Mesenchymal stem cell (in vitro differentiated cells and primary cell): ENCODE results near the gene UBIAD1. TPM values are rescaled to one million over a fixed set of nuclear protein-coding genes. Genes with fewer than 3 reads are reported as not detected.

ENCODE experiments used
- DNase-seq: peaks from one replicate; pipeline ENCODE4 v3.0.0-alpha.2; 2013
- H2AFZ ChIP-seq: one replicate; pipeline ENCODE4 v1.6.1; 2013; ENCODE audit warnings: low read depth, mild to moderate bottlenecking, control low read depth, inconsistent platforms, low read length, moderate library complexity
- H2AK5ac ChIP-seq: 2 replicates; pipeline ENCODE4 v1.6.1; 2013; ENCODE audit warnings: low read length, moderate library complexity, mild to moderate bottlenecking, inconsistent platforms; ENCODE audit not compliant: severe bottlenecking
- H2BK120ac ChIP-seq: one replicate; pipeline ENCODE4 v1.6.1; 2013; ENCODE audit warnings: low read depth, mild to moderate bottlenecking, inconsistent platforms, low read length, moderate library complexity
- H2BK12ac ChIP-seq, 2 experiments: one replicate each; pipeline ENCODE4 v1.6.1; 2013; ENCODE audit warnings: inconsistent platforms in 2 of 2, low read length in 2 of 2, mild to moderate bottlenecking in 2 of 2, moderate library complexity in 2 of 2, control low read depth in 1 of 2
- H2BK15ac ChIP-seq: one replicate; pipeline ENCODE4 v1.6.1; 2013; ENCODE audit warnings: mild to moderate bottlenecking, low read depth, inconsistent platforms; ENCODE audit not compliant: poor library complexity, severe bottlenecking
- H2BK5ac ChIP-seq: 2 replicates; pipeline ENCODE4 v1.6.1; 2013; ENCODE audit warnings: low read depth, mild to moderate bottlenecking, low read length, control low read depth, inconsistent platforms; ENCODE audit not compliant: poor library complexity, severe bottlenecking
- H3K14ac ChIP-seq, 2 experiments: one replicate each; pipeline ENCODE4 v1.6.1; 2013; ENCODE audit warnings: inconsistent platforms in 2 of 2, low read length in 2 of 2, control low read depth in 1 of 2, mild to moderate bottlenecking in 1 of 2, moderate library complexity in 1 of 2
- H3K18ac ChIP-seq, 2 experiments: one replicate each; pipeline ENCODE4 v1.6.1; 2013; ENCODE audit warnings: inconsistent platforms in 2 of 2, low read length in 2 of 2, control low read depth in 1 of 2, low read depth in 1 of 2, mild to moderate bottlenecking in 1 of 2
- H3K23ac ChIP-seq, 2 experiments: one replicate each; pipeline ENCODE4 v1.6.1; 2013; ENCODE audit warnings: inconsistent platforms in 2 of 2, low read length in 2 of 2, mild to moderate bottlenecking in 2 of 2, moderate library complexity in 2 of 2, control low read depth in 1 of 2
- H3K27ac ChIP-seq: 2 replicates; pipeline ENCODE4 v1.5.1; 2013; ENCODE audit warnings: mild to moderate bottlenecking, moderate library complexity, low read length, control low read depth, inconsistent platforms; ENCODE audit not compliant: poor library complexity, severe bottlenecking
- H3K27me3 ChIP-seq, 2 experiments: 2 replicates each; pipeline versions ENCODE4 v1.6.1 to v1.7.0; 2013; ENCODE audit warnings: low read length in 2 of 2, mild to moderate bottlenecking in 2 of 2, moderate library complexity in 2 of 2, control low read depth in 1 of 2, inconsistent platforms in 1 of 2; ENCODE audit not compliant: control insufficient read depth in 1 of 2, insufficient read depth in 1 of 2
- H3K36me3 ChIP-seq, 2 experiments: 2 replicates each; pipeline versions ENCODE4 v1.6.1 to v1.7.0; 2013; ENCODE audit warnings: low read length in 2 of 2, control low read depth in 1 of 2, inconsistent platforms in 1 of 2, low read depth in 1 of 2, mild to moderate bottlenecking in 1 of 2; ENCODE audit not compliant: insufficient read depth in 2 of 2, control insufficient read depth in 1 of 2
- H3K4ac ChIP-seq, 2 experiments: one replicate each; pipeline ENCODE4 v1.6.1; 2013; ENCODE audit warnings: inconsistent platforms in 2 of 2, low read length in 2 of 2, mild to moderate bottlenecking in 2 of 2, moderate library complexity in 2 of 2, control low read depth in 1 of 2, low read depth in 1 of 2
- H3K4me1 ChIP-seq: 2 replicates; pipeline ENCODE4 v1.6.1; 2013; ENCODE audit warnings: low read depth, low read length, control low read depth; ENCODE audit not compliant: control insufficient read depth, insufficient read depth
- H3K4me2 ChIP-seq: 2 replicates; pipeline ENCODE4 v1.6.1; 2013; ENCODE audit warnings: low read length, mild to moderate bottlenecking, inconsistent platforms; ENCODE audit not compliant: poor library complexity, severe bottlenecking
- H3K4me3 ChIP-seq, 2 experiments: 2 replicates each; pipeline versions ENCODE4 v1.5.1 to v1.7.0; 2013; ENCODE audit warnings: low read length in 2 of 2, mild to moderate bottlenecking in 2 of 2, control low read depth in 1 of 2, low read depth in 1 of 2; ENCODE audit not compliant: insufficient read depth in 1 of 2
- H3K79me1 ChIP-seq: replicated peaks from 2 replicates; pipeline ENCODE4 v1.6.1; 2013; ENCODE audit warnings: mild to moderate bottlenecking, control low read depth, low read length, inconsistent platforms; ENCODE audit not compliant: poor library complexity, severe bottlenecking
- H3K9ac ChIP-seq: 2 replicates; pipeline ENCODE4 v1.7.0; 2013; ENCODE audit warnings: mild to moderate bottlenecking, low read length, moderate library complexity
- H3K9me3 ChIP-seq: 2 replicates; pipeline ENCODE4 v1.7.0; 2013; ENCODE audit warnings: mild to moderate bottlenecking, low read length; ENCODE audit not compliant: control insufficient read depth
- H4K8ac ChIP-seq: one replicate; pipeline ENCODE4 v1.6.1; 2013; ENCODE audit warnings: inconsistent platforms, mild to moderate bottlenecking, low read length, moderate library complexity
- H4K91ac ChIP-seq: one replicate; pipeline ENCODE4 v1.6.1; 2013; ENCODE audit warnings: mild to moderate bottlenecking, low read length, inconsistent platforms
- WGBS: methylation state at CpG from one replicate; pipeline ENCODE4 v1.1.7; 2013; ENCODE audit warnings: mixed read lengths; 5-methylcytosine and 5-hydroxymethylcytosine counted together
- polyA plus RNA-seq, 2 experiments: library from polyadenylated mRNA; stranded (reverse); fragments of 200-250 nt; gene quantifications; one replicate each; pipeline ENCODE4 v1.2.3, GENCODE V29; 2013

Gene UBIAD1, protein sequence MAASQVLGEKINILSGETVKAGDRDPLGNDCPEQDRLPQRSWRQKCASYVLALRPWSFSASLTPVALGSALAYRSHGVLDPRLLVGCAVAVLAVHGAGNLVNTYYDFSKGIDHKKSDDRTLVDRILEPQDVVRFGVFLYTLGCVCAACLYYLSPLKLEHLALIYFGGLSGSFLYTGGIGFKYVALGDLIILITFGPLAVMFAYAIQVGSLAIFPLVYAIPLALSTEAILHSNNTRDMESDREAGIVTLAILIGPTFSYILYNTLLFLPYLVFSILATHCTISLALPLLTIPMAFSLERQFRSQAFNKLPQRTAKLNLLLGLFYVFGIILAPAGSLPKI
- 6.8 TPM for polyA plus RNA-seq (2013, experiment 1 of 2)
- 6.7 TPM for polyA plus RNA-seq (2013, experiment 2 of 2)

DNA sequence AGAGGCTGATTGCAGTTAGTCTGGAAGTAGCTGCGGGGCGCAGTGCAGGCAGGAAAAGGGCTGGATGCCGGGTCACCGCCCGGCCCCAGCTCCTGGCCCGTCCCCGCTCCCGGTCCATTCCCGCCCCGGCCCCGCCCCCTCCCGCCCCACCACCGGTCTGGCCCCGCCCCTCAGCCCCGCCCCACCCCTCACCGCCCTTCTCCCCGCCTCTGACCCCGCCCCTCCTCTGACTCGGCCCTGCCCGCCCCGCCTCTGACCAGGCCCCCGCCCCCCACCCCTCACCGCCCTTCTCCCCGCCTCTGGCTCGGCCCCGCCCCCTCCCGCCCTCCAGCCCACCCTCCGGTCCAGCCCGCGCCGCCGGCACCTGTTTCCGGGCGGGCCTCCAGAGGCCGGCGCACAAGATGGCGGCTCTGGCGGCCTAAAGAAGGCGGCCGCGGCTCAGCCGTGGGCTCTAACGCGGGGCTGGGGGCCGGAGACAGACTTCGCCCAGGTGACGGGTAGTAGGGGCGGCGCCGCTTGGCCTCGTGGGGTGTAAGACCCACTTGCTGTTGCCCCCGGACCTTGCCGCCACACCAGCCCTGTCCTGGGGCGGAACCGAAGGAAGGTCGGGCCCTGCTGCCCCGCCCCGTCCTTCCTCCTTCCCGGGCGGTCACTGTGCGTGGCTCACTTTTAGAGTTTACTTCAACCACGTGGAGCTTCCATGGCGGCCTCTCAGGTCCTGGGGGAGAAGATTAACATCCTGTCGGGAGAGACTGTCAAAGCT is at the start of gene UBIAD1:
Gene UBIAD1, plus strand, starts transcription at position 367 of the 763 bp plus-strand sequence. Its CDS starts 334 bp downstream, at position 701.
- Histone ChIP-seq H2AK5ac (no peak within 1 kb of the TSS), H2BK15ac (peak within 1 kb of the TSS; percentile 86), H3K9ac (peak within 1 kb of the TSS; percentile 91), H3K36me3 (peaks cover 0 to 4% of the 10 kb centered on the region in 2 experiments), H2AFZ (peak within 1 kb of the TSS; percentile 90), H3K14ac (peak within 1 kb of the TSS in 1 of 2 experiments; percentile 71), H3K9me3 (no peaks in the 10 kb centered on the region), H3K4me1 (peaks cover 13% of the 10 kb centered on the region), H3K4me2 (peak within 1 kb of the TSS; percentile 83), H2BK120ac (no peak within 1 kb of the TSS), H3K4ac (peak within 1 kb of the TSS in 1 of 2 experiments; percentile 85), H2BK12ac (peak within 1 kb of the TSS; percentile 21 to 87), H3K27me3 (no peaks in the 10 kb centered on the region), H2BK5ac (peak within 1 kb of the TSS; percentile 46), H3K79me1 (peaks cover 21% of the 10 kb centered on the region), H3K23ac (peak within 1 kb of the TSS in 1 of 2 experiments; percentile 67), H3K18ac (peak within 1 kb of the TSS; percentile 93 to 98), H4K91ac (peak within 1 kb of the TSS; percentile 98), H3K27ac (peak within 1 kb of the TSS; percentile 56), H3K4me3 (peak within 1 kb of the TSS; percentile 86 to 99), H4K8ac (peak within 1 kb of the TSS; percentile 99)
- peak; percentile 89 for DNase-seq
- WGBS, result under 1% methylated on average over 32 of the region's 64 CpGs

DNA sequence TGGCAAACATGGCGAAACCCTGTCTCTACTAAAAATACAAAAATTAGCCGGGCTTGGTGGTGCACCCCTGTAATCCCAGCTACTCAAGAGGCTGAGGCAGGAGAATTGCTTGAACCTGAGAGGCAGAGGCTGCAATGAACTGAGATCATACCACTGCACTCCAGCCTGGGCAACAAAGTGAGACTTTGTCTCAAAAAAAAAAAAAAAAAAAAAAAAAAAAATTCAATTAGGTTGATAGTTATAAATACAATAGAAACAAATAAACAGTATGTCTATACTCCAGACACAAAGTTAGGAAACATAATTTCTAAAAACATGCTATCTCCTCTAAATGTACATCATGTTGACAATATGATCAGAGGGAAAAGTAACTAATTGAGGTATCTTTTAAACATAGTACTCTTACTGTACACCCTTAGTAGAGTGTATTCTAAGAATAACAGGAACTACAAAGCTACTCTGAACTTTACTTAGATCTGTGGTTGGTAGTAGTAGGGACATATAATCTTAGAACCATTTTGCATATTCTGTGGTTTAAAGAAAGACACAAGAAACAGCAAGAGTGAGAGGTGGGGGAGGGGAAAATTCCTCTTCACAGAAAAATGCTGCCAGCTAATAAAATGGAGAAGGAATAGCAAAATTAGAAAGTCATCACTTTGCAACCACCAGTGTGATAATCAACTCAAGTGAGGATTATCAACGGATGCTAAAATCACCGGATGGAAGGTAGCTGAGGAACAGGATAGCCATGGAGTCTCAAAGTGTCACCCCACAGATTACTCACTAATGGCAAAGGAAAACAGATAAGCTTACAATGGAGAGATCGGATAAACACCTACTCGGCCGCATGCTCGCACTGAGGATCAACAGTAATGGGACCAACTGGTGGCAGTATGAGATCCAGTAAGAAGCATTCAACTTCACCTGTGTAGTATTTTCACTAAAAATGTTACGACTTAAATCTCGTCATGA is 45.6 kb upstream of the UBIAD1 start:
- peak; percentile 2 for DNase-seq
- H3K4ac ChIP-seq, result no peak overlapping the region
- H3K27ac ChIP-seq, result no peak overlapping the region
- H3K79me1 ChIP-seq, result peaks cover 8% of the 10 kb centered on the region
- no peaks in the 10 kb centered on the region for H3K4me1 ChIP-seq
- no peak overlapping the region for H3K9ac ChIP-seq
- H2AFZ ChIP-seq, result no peak overlapping the region
- H3K23ac ChIP-seq, result no peak overlapping the region
- H3K18ac ChIP-seq, result no peak overlapping the region
- H4K8ac ChIP-seq, result no peak overlapping the region
- 95% methylated on average over 9 of the region's 10 CpGs for WGBS
- no peak overlapping the region for H3K4me2 ChIP-seq
- H4K91ac ChIP-seq, result no peak overlapping the region
- no peak overlapping the region for H2BK120ac ChIP-seq
- H2BK5ac ChIP-seq, result no peak overlapping the region
- no peak overlapping the region for H2AK5ac ChIP-seq
- H3K4me3 ChIP-seq, result no peak overlapping the region
- no peak overlapping the region for H2BK15ac ChIP-seq
- no peak overlapping the region for H2BK12ac ChIP-seq
- no peaks in the 10 kb centered on the region for H3K9me3 ChIP-seq
- H3K27me3 ChIP-seq, result no peaks in the 10 kb centered on the region
- H3K14ac ChIP-seq, result no peak overlapping the region
- H3K36me3 ChIP-seq, result peaks cover 38 to 81% of the 10 kb centered on the region in 2 experiments

DNA sequence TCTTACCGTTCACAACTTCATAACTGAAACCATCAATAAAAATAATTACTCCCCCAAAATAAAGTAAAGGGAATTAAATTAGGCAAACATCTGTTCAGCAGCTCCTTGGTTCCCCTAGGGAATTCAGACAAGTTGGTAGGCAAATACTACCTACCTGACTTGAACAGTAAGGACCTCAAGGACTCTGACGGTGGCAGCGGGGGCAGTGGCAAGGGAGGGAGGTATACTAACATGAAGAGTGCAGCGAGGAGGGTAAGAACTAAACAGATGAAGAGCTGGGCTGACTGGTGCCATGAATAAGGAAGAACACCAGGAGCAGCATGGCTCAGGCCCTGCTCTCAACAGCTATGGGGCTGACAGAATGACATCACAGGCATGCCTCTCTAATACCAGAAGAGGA is 43.8 kb upstream of the UBIAD1 start:
- Histone ChIP-seq H3K18ac (no peak overlapping the region), H2AFZ (no peak overlapping the region), H2BK15ac (no peak overlapping the region), H3K27ac (no peak overlapping the region), H2BK5ac (no peak overlapping the region), H3K4ac (no peak overlapping the region), H3K4me1 (no peaks in the 10 kb centered on the region), H2AK5ac (no peak overlapping the region), H3K36me3 (peaks cover 45 to 88% of the 10 kb centered on the region in 2 experiments), H3K9ac (no peak overlapping the region), H2BK120ac (no peak overlapping the region), H3K4me3 (no peak overlapping the region), H3K27me3 (no peaks in the 10 kb centered on the region), H3K23ac (no peak overlapping the region), H2BK12ac (no peak overlapping the region), H3K79me1 (peaks cover 10% of the 10 kb centered on the region), H3K9me3 (no peaks in the 10 kb centered on the region), H3K4me2 (no peak overlapping the region), H3K14ac (no peak overlapping the region), H4K8ac (no peak overlapping the region), H4K91ac (no peak overlapping the region)
- WGBS, result 96% methylated on average over 4 of the region's 4 CpGs
- no peak for DNase-seq
